ENCODE results near the gene PRR16. TPM values are rescaled to one million over a fixed set of nuclear protein-coding genes. Genes with fewer than 3 reads are reported as not detected.
"Not testable (repeated sequence)": the region's sequence is repeated elsewhere in the genome, so short reads cannot be mapped to it uniquely, and the experiment has no call there.

The PRR16 gene
- total RNA-seq, 1 donor from 2014 or later = 0.95 TPM

DNA sequence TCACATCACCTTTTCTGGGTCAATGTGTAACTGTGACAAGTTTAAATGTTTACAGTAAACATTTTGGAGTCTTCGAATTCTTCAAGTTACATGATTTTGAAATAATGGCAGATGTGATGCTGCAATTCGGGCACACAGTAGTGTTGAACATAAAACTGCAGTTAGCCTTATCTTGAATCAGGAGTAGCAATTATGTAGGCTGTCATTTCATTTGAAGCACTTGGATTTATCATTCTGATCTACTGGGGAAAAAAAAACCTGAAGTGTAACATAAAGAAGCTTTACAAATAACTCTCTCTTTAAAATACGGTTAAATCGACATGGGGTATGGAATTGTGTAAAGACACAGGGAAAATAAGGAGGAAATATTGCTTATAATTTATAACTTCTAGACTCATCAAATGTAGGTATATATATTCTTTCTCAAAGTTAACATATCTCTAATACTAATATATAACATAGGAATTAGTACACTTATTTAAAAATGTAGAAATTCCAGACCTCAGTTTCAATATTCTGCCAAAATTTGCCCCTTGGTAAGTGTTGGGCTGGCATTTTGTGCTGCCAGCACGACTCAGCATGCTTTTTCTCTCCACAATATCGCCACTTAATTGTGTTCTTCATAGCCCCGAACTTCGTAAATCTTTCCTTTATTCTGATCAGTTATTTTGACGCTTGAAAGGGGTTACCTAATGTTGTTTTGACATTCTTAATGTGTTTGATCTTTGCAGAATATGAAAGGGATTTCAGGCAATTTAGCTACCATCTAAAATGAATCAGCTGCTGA, 226.7 kb downstream of the PRR16 start:
- no peak for ATAC-seq
- intact Hi-C loops (cut with DNase I) = no loop called here
- Histone ChIP-seq H3K4me1 (no peaks in the 10 kb centered on the region), H3K27me3 (ENCODE audit: low read depth) (no peaks in the 10 kb centered on the region), H3K36me3 (no peaks in the 10 kb centered on the region), H3K27ac (no peak overlapping the region), H3K4me3 (no peak overlapping the region), H3K9me3 (no peaks in the 10 kb centered on the region)
- no peak for DNase-seq
- TF ChIP-seq, protein P1, sequence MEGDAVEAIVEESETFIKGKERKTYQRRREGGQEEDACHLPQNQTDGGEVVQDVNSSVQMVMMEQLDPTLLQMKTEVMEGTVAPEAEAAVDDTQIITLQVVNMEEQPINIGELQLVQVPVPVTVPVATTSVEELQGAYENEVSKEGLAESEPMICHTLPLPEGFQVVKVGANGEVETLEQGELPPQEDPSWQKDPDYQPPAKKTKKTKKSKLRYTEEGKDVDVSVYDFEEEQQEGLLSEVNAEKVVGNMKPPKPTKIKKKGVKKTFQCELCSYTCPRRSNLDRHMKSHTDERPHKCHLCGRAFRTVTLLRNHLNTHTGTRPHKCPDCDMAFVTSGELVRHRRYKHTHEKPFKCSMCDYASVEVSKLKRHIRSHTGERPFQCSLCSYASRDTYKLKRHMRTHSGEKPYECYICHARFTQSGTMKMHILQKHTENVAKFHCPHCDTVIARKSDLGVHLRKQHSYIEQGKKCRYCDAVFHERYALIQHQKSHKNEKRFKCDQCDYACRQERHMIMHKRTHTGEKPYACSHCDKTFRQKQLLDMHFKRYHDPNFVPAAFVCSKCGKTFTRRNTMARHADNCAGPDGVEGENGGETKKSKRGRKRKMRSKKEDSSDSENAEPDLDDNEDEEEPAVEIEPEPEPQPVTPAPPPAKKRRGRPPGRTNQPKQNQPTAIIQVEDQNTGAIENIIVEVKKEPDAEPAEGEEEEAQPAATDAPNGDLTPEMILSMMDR (IDR thresholded peaks at IDR 0.05) = no peak

DNA sequence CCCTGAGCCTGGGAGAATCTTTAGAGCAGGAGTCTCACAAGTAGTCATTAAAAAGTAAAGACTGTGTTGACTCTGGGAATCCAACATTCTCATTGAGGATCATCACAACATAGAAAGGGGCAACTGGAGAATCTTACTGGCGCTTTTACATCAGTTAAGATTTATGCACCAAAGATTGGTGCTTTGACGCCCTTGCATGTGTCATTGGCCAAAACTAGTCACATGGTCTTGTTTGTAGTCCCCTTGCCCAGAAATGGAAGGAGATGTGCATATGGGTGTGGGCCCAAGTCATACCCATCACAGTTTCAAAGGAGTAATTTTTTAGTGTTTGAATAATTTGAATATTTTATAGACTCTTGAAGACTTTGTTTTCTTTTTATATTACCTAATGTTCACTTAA, 228.2 kb downstream of the PRR16 start:
- H3K27ac ChIP-seq = no peak overlapping the region
- no peaks in the 10 kb centered on the region for H3K27me3 ChIP-seq (ENCODE audit: low read depth)
- H3K9me3 ChIP-seq = no peaks in the 10 kb centered on the region
- ATAC-seq (no peak), DNase-seq (no peak)
- no peaks in the 10 kb centered on the region for H3K36me3 ChIP-seq
- H3K4me3 ChIP-seq = no peak overlapping the region
- intact Hi-C loops (cut with DNase I) = no loop called here
- no peaks in the 10 kb centered on the region for H3K4me1 ChIP-seq
- TF ChIP-seq, protein P1 (IDR thresholded peaks at IDR 0.05) = no peak

DNA sequence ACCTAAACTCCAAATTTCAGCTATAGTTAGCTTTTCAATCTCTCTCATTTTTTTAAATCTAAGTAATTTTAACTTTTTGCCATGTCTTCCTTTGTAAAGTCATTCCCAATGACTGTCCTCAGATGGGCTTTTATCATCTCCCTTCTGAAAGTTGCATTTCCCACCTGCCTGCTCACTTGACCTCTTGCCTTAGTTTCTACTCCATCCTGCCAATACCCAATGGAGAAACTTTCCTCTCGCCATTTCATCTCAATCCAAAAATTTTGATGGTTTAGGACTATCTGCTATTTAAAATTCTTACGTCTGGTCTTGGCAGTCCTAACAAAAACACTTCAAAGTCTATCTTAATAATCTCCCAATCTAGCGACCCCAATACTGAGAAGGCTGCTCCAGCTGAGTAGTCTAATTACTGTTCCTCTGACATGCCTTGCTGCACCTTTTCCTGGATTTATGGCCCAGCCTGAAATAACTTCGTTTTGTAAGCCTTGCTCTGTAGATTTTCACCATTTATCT, 231.3 kb downstream of the PRR16 start:
- H3K4me3 ChIP-seq = no peak overlapping the region
- no peaks in the 10 kb centered on the region for H3K4me1 ChIP-seq
- TF ChIP-seq, protein P1 (IDR thresholded peaks at IDR 0.05) = no peak
- DNase-seq (no peak), ATAC-seq (no peak)
- no peaks in the 10 kb centered on the region for H3K9me3 ChIP-seq
- no peaks in the 10 kb centered on the region for H3K36me3 ChIP-seq
- H3K27ac ChIP-seq = no peak overlapping the region
- H3K27me3 ChIP-seq (ENCODE audit: low read depth) = no peaks in the 10 kb centered on the region
- intact Hi-C loops (cut with DNase I) = no loop called here

DNA sequence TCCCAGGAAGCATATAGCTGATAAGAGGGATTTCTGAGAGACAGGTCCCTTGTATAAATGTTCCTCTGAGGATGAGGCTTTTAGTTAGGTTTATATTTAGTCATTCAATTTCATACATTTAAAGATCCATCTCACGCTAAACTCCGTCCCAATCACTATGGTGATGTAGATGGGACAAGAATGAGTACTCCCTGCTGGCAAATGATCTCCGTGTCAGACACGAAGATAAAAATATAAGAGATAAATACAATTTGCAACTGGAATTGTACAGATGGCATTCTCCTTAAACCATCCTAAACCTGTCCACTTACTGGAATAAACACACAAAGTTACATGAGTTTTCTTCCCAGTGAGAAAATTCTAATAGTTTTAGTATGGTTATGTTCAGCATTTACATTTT, 233.0 kb downstream of the PRR16 start:
- no peak for ATAC-seq
- no peaks in the 10 kb centered on the region for H3K4me1 ChIP-seq
- intact Hi-C loops (cut with DNase I) = no loop called here
- DNase-seq = no peak
- H3K27ac ChIP-seq = no peak overlapping the region
- H3K36me3 ChIP-seq = no peaks in the 10 kb centered on the region
- H3K9me3 ChIP-seq = no peaks in the 10 kb centered on the region
- TF ChIP-seq, protein P1 (IDR thresholded peaks at IDR 0.05) = no peak
- H3K27me3 ChIP-seq (ENCODE audit: low read depth) = no peaks in the 10 kb centered on the region
- no peak overlapping the region for H3K4me3 ChIP-seq

DNA sequence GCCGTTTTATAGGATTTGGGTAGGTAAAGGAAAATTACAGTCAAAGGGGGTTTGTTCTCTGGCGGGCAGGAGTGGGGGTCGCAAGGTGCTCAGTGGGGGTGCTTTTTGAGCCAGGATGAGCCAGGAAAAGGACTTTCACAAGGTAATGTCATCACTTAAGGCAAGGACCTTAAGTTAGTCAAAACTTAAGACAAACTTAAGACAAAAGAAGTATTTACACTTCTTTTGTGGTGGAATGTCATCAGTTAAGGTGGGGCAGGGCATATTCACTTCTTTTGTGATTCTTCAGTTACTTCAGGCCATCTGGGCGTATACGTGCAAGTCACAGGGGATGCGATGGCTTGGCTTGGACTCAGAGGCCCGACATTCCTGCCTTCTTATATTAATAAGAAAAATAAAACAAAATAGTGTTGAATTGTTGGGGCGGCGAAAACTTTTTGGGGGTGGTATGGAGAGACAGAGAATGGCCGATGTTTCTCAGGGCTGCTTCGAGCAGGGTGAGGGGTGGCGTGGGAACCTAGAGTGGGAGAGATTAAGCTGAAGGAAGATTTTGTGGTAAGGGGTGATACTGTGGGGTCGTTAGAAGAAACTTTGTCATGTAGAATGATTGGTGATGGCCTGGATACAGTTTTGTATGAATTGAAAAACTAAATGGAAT, 233.7 kb downstream of the PRR16 start:
- ATAC-seq; H3K27ac ChIP-seq; DNase-seq; H3K27me3 ChIP-seq (ENCODE audit: low read depth); H3K4me3 ChIP-seq; intact Hi-C loops (cut with DNase I); H3K36me3 ChIP-seq; H3K4me1 ChIP-seq; H3K9me3 ChIP-seq: not testable (repeated sequence)

DNA sequence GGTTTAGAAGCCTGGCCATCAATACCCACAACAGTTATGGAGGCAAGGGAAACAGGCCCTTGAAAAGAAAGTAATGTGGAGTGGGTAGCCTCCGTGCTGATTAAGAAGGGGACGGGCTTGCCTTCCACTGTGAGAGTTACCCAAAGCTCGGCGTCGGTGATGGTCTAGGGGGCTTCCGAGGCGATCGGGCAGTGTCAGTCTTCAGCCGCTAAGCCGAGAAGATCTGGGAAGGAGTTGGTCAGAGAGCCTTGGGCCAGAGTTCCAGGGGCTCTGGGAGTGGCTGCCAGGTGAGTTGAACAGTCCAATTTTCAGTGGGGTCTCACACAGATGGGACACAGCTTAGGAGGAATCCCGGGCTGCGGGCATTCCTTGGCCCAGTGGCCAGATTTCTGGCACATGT, 236.6 kb downstream of the PRR16 start:
- DNase-seq; intact Hi-C loops (cut with DNase I); H3K9me3 ChIP-seq; H3K27me3 ChIP-seq (ENCODE audit: low read depth); ATAC-seq; H3K4me1 ChIP-seq; H3K27ac ChIP-seq; H3K4me3 ChIP-seq; H3K36me3 ChIP-seq: not testable (repeated sequence)

DNA sequence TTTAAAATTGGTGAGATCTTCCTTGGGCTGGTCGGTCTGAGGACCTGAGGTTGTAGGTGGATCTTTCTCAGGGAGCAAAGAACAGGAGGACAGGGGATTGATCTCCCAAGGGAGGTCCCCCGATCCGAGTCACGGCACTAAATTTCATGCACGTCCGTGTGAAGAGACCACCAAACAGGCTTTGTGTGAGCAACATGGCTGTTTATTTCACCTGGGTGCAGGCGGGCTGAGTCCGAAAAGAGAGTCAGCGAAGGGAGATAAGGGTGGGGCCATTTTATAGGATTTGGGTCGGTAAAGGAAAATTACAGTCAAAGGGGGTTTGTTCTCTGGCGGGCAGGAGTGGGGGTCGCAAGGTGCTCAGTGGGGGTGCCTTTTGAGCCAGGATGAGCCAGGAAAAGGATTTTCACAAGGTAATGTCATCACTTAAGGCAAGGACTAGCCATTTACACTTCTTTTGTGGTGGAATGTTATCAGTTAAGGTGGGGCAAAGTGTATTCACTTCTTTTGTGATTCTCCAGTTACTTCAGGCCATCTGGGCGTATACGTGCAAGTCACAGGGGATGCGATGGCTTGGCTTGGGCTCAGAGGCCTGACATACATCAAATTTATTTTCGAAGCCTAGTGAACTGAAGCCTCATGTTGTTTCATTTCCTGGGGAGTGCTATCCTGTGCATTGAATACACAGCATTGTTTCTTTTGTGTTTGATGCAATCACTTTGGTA, 238.9 kb downstream of the PRR16 start:
- H3K36me3 ChIP-seq; H3K9me3 ChIP-seq; intact Hi-C loops (cut with DNase I); H3K4me3 ChIP-seq; H3K27ac ChIP-seq; ATAC-seq; DNase-seq; H3K27me3 ChIP-seq (ENCODE audit: low read depth); H3K4me1 ChIP-seq: not testable (repeated sequence)
